Measurements from ENCODE around the gene USP17L12. TPM values are rescaled to one million over a fixed set of nuclear protein-coding genes. Genes with fewer than 3 reads are reported as not detected.
"Not testable (repeated sequence)": the region's sequence is repeated elsewhere in the genome, so short reads cannot be mapped to it uniquely, and the experiment has no call there.

USP17L12 gene, protein sequence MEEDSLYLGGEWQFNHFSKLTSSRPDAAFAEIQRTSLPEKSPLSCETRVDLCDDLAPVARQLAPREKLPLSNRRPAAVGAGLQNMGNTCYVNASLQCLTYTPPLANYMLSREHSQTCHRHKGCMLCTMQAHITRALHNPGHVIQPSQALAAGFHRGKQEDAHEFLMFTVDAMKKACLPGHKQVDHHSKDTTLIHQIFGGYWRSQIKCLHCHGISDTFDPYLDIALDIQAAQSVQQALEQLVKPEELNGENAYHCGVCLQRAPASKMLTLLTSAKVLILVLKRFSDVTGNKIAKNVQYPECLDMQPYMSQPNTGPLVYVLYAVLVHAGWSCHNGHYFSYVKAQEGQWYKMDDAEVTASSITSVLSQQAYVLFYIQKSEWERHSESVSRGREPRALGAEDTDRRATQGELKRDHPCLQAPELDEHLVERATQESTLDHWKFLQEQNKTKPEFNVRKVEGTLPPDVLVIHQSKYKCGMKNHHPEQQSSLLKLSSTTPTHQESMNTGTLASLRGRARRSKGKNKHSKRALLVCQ
- not detected for total RNA-seq
- polyA plus RNA-seq (ENCODE audit: insufficient read depth, low read depth, low replicate concordance): not detected
- long read RNA-seq, donor 1: 0 reads
- long read RNA-seq, donor 2: 0 reads
- long read RNA-seq, donor 3: 0 reads
- long read RNA-seq, donor 4: 0 reads
- long read RNA-seq, donor 5: 0 reads
- long read RNA-seq, donor 6: 0 reads
- long read RNA-seq, donor 7: 0 reads
- long read RNA-seq, donor 8: 0 reads
- long read RNA-seq, donor 9: 0 reads
- long read RNA-seq, donor 10: 0 reads

DNA sequence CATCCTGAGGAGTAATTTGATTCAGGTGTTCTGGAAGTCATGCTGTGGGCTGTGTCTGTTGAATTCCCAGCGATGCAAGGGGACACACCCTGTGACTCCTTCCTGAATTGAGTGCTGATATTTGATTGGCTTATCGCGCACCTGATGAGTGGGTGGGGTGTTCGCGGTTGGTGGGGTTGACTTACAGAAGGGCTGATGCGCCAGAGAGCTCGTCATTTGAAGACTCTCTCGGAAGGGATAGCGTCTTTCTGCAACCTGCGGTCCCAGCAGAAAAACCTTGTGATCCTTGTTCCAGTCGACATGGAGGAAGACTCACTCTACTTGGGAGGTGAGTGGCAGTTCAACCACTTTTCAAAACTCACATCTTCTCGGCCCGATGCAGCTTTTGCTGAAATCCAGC, at the start of gene USP17L12:
Gene USP17L12, plus strand, starts transcription at position 301 of the 400 bp plus-strand sequence. Its CDS starts 0 bp downstream, at position 301.
- H3K27me3 ChIP-seq (ENCODE audit: control insufficient read depth, insufficient read depth, low read length); intact Hi-C loops (cut with DNase I); H3K4me1 ChIP-seq (ENCODE audit: control insufficient read depth in 2 of 3, insufficient read depth in 2 of 3, low read depth in 1 of 3, low read length in 3 of 3); H3K4me3 ChIP-seq (ENCODE audit: low read length in 3 of 3); DNase-seq; H3K9ac ChIP-seq (ENCODE audit: low read length in 3 of 3); FAIRE-seq; H3K9me3 ChIP-seq (ENCODE audit: control insufficient read depth in 2 of 3, insufficient read depth in 1 of 3, low read length in 3 of 3); H3K36me3 ChIP-seq (ENCODE audit: control insufficient read depth in 2 of 3, insufficient read depth in 3 of 3, low read length in 3 of 3); H3K27ac ChIP-seq (ENCODE audit: low read depth in 2 of 2, low read length in 2 of 2): not testable (repeated sequence)

DNA sequence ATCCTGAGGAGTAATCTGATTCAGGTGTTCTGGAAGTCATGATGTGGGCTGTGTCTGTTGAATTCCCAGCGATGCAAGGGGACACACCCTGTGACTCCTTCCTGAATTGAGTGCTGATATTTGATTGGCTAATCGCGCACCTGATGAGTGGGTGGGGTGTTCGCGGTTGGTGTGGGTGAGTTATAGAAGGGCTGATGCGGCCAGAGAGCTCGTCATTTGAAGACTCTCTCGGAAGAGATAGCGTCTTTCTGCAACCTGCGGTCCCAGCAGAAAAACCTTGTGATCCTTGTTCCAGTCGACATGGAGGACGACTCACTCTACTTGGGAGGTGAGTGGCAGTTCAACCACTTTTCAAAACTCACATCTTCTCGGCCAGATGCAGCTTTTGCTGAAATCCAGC, 9.6 kb upstream of the USP17L12 start, which contains the start of gene USP17L10:
Gene USP17L10, plus strand, starts transcription at position 301 of the 400 bp plus-strand sequence. Its CDS starts 0 bp downstream, at position 301.
- H3K36me3 ChIP-seq (ENCODE audit: control insufficient read depth in 2 of 3, insufficient read depth in 3 of 3, low read length in 3 of 3); DNase-seq; H3K9me3 ChIP-seq (ENCODE audit: control insufficient read depth in 2 of 3, insufficient read depth in 1 of 3, low read length in 3 of 3); intact Hi-C loops (cut with DNase I); H3K27me3 ChIP-seq (ENCODE audit: control insufficient read depth, insufficient read depth, low read length); H3K4me1 ChIP-seq (ENCODE audit: control insufficient read depth in 2 of 3, insufficient read depth in 2 of 3, low read depth in 1 of 3, low read length in 3 of 3); FAIRE-seq; H3K27ac ChIP-seq (ENCODE audit: low read depth in 2 of 2, low read length in 2 of 2); H3K9ac ChIP-seq (ENCODE audit: low read length in 3 of 3); H3K4me3 ChIP-seq (ENCODE audit: low read length in 3 of 3): not testable (repeated sequence)

DNA sequence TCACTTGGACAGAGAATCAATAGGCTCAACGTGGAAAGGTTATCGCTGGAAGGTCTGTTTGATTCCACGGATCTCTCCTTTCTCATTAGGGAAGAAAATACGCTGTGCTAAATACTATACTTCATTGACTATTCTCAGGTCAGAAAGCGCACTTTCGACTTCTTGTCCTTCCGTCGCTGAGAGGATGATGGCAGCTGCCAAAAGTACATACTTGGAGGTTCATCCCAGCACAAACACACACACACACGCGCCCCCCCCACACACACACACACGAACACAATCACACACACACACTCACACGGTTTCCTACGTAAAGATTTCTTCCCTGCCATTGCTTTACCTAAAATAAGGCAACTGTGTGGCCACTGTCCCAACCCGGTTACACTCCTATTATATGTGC, 5.3 kb upstream of the USP17L12 start:
- H3K9ac ChIP-seq (ENCODE audit: low read length in 3 of 3); H3K27me3 ChIP-seq (ENCODE audit: control insufficient read depth, insufficient read depth, low read length); H3K4me1 ChIP-seq (ENCODE audit: control insufficient read depth in 2 of 3, insufficient read depth in 2 of 3, low read depth in 1 of 3, low read length in 3 of 3); H3K27ac ChIP-seq (ENCODE audit: low read depth in 2 of 2, low read length in 2 of 2); FAIRE-seq; H3K9me3 ChIP-seq (ENCODE audit: control insufficient read depth in 2 of 3, insufficient read depth in 1 of 3, low read length in 3 of 3); H3K36me3 ChIP-seq (ENCODE audit: control insufficient read depth in 2 of 3, insufficient read depth in 3 of 3, low read length in 3 of 3); H3K4me3 ChIP-seq (ENCODE audit: low read length in 3 of 3); intact Hi-C loops (cut with DNase I): not testable (repeated sequence)
- DNase-seq: peak in 1 of 5 donors; percentile 18

- H3K4me3 ChIP-seq (ENCODE audit: low read length in 3 of 3); intact Hi-C loops (cut with DNase I); H3K27ac ChIP-seq (ENCODE audit: low read depth in 2 of 2, low read length in 2 of 2); H3K27me3 ChIP-seq (ENCODE audit: control insufficient read depth, insufficient read depth, low read length); FAIRE-seq; DNase-seq; H3K9me3 ChIP-seq (ENCODE audit: control insufficient read depth in 2 of 3, insufficient read depth in 1 of 3, low read length in 3 of 3); H3K4me1 ChIP-seq (ENCODE audit: control insufficient read depth in 2 of 3, insufficient read depth in 2 of 3, low read depth in 1 of 3, low read length in 3 of 3); H3K9ac ChIP-seq (ENCODE audit: low read length in 3 of 3); H3K36me3 ChIP-seq (ENCODE audit: control insufficient read depth in 2 of 3, insufficient read depth in 3 of 3, low read length in 3 of 3): not testable (repeated sequence)
Measured at GRCh38 chr4:9215105-9215504, 4.8 kb upstream of the USP17L12 start, which contains the start of gene USP17L11. Gene USP17L11 (plus strand): TSS chr4:9215405. CDS start chr4:9215405, 0 bp downstream.

- H3K9ac ChIP-seq (ENCODE audit: low read length in 3 of 3); H3K27me3 ChIP-seq (ENCODE audit: control insufficient read depth, insufficient read depth, low read length); FAIRE-seq; intact Hi-C loops (cut with DNase I); H3K27ac ChIP-seq (ENCODE audit: low read depth in 2 of 2, low read length in 2 of 2); DNase-seq; H3K9me3 ChIP-seq (ENCODE audit: control insufficient read depth in 2 of 3, insufficient read depth in 1 of 3, low read length in 3 of 3); H3K4me3 ChIP-seq (ENCODE audit: low read length in 3 of 3); H3K4me1 ChIP-seq (ENCODE audit: control insufficient read depth in 2 of 3, insufficient read depth in 2 of 3, low read depth in 1 of 3, low read length in 3 of 3); H3K36me3 ChIP-seq (ENCODE audit: control insufficient read depth in 2 of 3, insufficient read depth in 3 of 3, low read length in 3 of 3): not testable (repeated sequence)
Measured at GRCh38 chr4:9224596-9224995, 4.6 kb downstream of the USP17L12 start, which contains the start of gene USP17L13. Gene USP17L13 (plus strand): TSS chr4:9224896. CDS start chr4:9224896, 0 bp downstream.

DNA sequence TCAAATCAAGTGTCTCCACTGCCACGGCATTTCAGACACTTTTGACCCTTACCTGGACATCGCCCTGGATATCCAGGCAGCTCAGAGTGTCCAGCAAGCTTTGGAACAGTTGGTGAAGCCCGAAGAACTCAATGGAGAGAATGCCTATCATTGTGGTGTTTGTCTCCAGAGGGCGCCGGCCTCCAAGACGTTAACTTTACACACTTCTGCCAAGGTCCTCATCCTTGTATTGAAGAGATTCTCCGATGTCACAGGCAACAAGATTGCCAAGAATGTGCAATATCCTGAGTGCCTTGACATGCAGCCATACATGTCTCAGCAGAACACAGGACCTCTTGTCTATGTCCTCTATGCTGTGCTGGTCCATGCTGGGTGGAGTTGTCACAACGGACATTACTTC, 10.3 kb downstream of the USP17L12 start:
- H3K36me3 ChIP-seq (ENCODE audit: control insufficient read depth in 2 of 3, insufficient read depth in 3 of 3, low read length in 3 of 3); H3K9me3 ChIP-seq (ENCODE audit: control insufficient read depth in 2 of 3, insufficient read depth in 1 of 3, low read length in 3 of 3); DNase-seq; H3K4me1 ChIP-seq (ENCODE audit: control insufficient read depth in 2 of 3, insufficient read depth in 2 of 3, low read depth in 1 of 3, low read length in 3 of 3); intact Hi-C loops (cut with DNase I); H3K4me3 ChIP-seq (ENCODE audit: low read length in 3 of 3); H3K27me3 ChIP-seq (ENCODE audit: control insufficient read depth, insufficient read depth, low read length); H3K27ac ChIP-seq (ENCODE audit: low read depth in 2 of 2, low read length in 2 of 2); FAIRE-seq; H3K9ac ChIP-seq (ENCODE audit: low read length in 3 of 3): not testable (repeated sequence)

DNA sequence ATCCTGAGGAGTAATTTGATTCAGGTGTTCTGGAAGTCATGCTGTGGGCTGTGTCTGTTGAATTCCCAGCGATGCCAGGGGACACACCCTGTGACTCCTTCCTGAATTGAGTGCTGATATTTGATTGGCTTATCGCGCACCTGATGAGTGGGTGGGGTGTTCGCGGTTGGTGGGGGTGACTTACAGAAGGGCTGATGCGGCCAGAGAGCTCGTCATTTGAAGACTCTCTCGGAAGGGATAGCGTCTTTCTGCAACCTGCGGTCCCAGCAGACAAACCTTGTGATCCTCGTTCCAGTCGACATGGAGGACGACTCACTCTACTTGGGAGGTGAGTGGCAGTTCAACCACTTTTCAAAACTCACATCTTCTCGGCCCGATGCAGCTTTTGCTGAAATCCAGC, 14.1 kb downstream of the USP17L12 start, which contains the start of gene USP17L15:
Gene USP17L15, plus strand, starts transcription at position 301 of the 400 bp plus-strand sequence. Its CDS starts 0 bp downstream, at position 301.
- H3K4me1 ChIP-seq (ENCODE audit: control insufficient read depth in 2 of 3, insufficient read depth in 2 of 3, low read depth in 1 of 3, low read length in 3 of 3); H3K9ac ChIP-seq (ENCODE audit: low read length in 3 of 3); FAIRE-seq: not testable (repeated sequence)

DNA sequence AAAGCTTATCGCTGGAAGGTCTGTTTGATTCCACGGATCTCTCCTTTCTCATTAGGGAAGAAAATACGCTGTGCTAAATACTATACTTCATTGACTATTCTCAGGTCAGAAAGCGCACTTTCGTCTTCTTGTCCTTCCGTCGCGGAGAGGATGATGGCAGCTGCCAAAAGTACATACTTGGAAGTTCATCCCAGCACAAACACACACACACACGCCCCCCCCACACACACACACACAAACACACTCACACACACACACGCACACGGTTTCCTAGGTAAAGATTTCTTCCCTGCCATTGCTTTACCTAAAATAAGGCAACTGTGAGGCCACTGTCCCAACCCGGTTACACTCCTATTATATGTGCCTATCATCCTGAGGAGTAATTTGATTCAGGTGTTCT, 18.5 kb downstream of the USP17L12 start:
- DNase-seq: peak in 1 of 5 donors; percentile 10
- H3K27ac ChIP-seq (ENCODE audit: low read depth in 2 of 2, low read length in 2 of 2); H3K4me1 ChIP-seq (ENCODE audit: control insufficient read depth in 2 of 3, insufficient read depth in 2 of 3, low read depth in 1 of 3, low read length in 3 of 3); H3K9me3 ChIP-seq (ENCODE audit: control insufficient read depth in 2 of 3, insufficient read depth in 1 of 3, low read length in 3 of 3); H3K36me3 ChIP-seq (ENCODE audit: control insufficient read depth in 2 of 3, insufficient read depth in 3 of 3, low read length in 3 of 3); FAIRE-seq; H3K4me3 ChIP-seq (ENCODE audit: low read length in 3 of 3); H3K9ac ChIP-seq (ENCODE audit: low read length in 3 of 3); intact Hi-C loops (cut with DNase I); H3K27me3 ChIP-seq (ENCODE audit: control insufficient read depth, insufficient read depth, low read length): not testable (repeated sequence)

More for the DNA sequence above, 14.1 kb downstream of the USP17L12 start, which contains the start of gene USP17L15:
- H3K9me3 ChIP-seq (ENCODE audit: control insufficient read depth in 2 of 3, insufficient read depth in 1 of 3, low read length in 3 of 3); intact Hi-C loops (cut with DNase I); DNase-seq; H3K4me3 ChIP-seq (ENCODE audit: low read length in 3 of 3); H3K36me3 ChIP-seq (ENCODE audit: control insufficient read depth in 2 of 3, insufficient read depth in 3 of 3, low read length in 3 of 3); H3K27ac ChIP-seq (ENCODE audit: low read depth in 2 of 2, low read length in 2 of 2); H3K27me3 ChIP-seq (ENCODE audit: control insufficient read depth, insufficient read depth, low read length): not testable (repeated sequence)

All from kidney (tissue), 19 donors.